Ureter (tissue), 1 donor: ENCODE data around the gene TBC1D8B. TPM values are rescaled to one million over a fixed set of nuclear protein-coding genes. Genes with fewer than 3 reads are reported as not detected.
A peak's percentile ranks its signal among the peaks of the same experiment; 100 is the strongest.

Experiments used
- DNase-seq: peaks from one replicate; pipeline ENCODE4 v3.0.0-alpha.2; 2020; ENCODE audit warnings: low spot score
- total RNA-seq: library from RNA; stranded (reverse); gene quantifications from one replicate; pipeline ENCODE4 v1.2.4, GENCODE V29; 2023
- donor health status: DM: yes; HTN: yes; CAD: no.

The TBC1D8B gene
- total RNA-seq, 1 donor from 2014 or later = 11.1 TPM

DNA sequence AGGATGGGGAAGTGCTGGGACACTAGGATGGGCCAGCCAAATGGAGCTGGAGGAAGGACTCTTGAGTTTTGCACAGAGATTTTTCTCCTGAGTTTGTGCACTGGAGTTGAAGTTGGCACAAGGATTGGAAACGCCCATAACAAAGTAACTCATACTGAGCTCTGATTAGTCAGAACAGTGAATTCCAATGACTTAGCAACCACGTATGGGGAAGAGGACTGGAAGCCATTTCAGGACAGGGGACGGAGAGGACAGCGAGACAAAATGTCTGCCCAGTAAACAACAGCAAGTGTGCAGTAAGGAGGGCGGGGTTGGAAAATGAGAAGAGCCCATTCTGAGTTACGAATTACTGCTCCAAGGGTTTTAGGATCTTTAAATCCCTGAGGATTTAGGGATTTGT lies 94.8 kb downstream of the TBC1D8B start:
- no peak for DNase-seq

GRCh38 chrX:106898462-106898861 lies 96.0 kb downstream of the TBC1D8B start:
- no peak for DNase-seq

DNA sequence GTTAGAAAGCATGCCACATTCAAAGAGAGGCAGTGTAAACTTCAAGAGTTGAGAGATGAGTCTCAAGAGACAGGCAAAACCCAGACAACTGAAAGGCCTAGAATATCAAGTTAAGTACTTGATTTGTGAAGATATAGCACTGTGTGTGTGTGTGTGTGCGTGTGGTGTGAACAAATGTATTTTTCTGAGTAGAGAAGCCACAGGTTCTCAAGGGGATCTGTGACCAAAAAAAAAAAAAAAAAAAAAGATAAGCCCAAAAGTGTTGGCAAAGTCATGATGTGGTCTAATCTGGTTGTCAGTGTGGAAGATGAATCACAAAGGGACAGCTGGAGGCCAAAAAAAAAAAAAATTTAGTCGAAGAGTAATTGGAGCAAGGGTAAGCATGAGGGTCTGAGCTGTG lies 96.8 kb downstream of the TBC1D8B start:
- no peak for DNase-seq

GRCh38 chrX:106899841-106900240 lies 97.4 kb downstream of the TBC1D8B start:
- no peak for DNase-seq

DNA sequence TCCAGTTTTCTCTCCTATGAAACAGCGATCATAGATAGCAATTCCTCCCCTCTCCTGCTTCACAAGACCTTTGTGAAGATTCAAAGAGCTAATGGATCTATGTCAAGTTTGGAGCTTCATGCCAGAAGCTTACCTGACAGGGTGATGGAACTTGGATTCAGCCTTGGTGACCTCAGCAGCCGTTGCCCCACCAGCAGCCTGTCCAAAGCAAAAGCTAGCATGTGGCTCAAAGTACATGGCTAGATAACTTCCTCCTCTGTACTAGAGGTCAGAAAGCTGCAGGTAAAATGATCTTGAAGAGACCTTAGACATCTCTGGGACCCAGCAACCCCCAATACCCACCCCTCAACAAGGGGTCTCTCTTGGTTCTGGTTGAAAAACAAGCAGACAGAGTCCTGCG lies 98.9 kb downstream of the TBC1D8B start:
- no peak for DNase-seq

GRCh38 chrX:106901781-106902219 lies 99.3 kb downstream of the TBC1D8B start:
- no peak for DNase-seq

- DNase-seq = no peak
Observed at GRCh38 chrX:106902684-106903083, 100.2 kb downstream of the TBC1D8B start.

DNA sequence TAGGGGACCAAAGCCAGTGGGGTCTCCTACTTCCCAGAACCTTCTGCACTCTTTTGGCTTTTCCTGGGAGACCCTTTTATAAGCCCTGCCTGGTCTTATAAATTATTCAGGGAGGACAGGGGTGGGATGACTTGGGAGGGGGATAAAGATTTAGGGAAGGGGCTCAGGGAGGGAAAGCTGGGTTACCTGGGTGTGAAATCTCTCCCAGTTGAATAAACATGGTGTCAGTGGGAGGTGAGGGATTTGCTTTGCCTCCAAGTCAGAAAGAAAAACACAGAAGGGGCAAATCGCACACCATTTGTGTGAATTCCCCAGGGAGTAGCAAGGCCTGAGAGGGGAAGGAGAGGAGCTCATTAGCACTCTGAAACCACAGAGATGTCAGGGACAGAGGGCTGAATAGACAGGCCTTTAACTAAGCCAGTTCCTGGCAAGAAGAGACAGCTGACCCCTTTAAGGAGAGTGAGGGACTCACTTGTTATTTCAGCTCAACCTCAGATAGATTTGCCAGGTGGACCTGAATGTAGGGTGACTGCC lies 100.9 kb downstream of the TBC1D8B start, which contains the start of gene RIPPLY1:
TSS of gene RIPPLY1 (minus strand) at position 51 of the 534 bp plus-strand sequence. CDS start 54 bp downstream, outside the sequence.
- DNase-seq = no peak

DNA sequence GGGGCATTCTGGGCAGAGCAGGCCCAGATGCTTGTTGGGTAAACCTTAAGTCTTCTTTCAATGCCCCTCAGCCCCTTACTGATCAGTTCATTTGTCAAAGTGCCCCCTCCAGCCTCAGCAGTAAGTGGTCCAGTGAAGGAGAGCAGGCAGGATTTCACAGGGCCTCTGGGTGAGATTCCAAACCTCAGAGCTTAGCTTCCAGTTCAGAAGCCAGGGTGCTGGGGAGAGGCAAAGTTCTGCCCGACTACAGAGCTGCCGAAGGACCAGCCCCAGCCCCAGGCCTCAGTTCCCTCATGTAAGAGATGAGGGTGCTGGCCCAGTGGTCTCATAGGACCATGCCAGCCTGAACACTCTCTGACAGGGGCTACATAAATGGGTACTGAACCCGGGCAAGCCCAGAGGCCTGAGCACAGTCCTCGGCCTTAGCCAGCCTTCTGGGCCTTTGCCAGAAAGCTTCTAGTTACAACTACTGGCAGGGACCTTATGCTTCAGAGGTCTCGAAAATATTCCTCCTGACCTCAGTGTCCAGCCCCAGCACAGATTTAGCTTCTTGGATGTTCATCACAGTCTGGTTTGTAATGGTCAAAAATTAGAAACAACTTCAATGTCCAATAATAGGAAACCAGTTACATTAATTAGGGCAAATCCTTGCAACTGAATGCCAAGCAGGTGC lies 101.5 kb downstream of the TBC1D8B start:
- no peak for DNase-seq

DNA sequence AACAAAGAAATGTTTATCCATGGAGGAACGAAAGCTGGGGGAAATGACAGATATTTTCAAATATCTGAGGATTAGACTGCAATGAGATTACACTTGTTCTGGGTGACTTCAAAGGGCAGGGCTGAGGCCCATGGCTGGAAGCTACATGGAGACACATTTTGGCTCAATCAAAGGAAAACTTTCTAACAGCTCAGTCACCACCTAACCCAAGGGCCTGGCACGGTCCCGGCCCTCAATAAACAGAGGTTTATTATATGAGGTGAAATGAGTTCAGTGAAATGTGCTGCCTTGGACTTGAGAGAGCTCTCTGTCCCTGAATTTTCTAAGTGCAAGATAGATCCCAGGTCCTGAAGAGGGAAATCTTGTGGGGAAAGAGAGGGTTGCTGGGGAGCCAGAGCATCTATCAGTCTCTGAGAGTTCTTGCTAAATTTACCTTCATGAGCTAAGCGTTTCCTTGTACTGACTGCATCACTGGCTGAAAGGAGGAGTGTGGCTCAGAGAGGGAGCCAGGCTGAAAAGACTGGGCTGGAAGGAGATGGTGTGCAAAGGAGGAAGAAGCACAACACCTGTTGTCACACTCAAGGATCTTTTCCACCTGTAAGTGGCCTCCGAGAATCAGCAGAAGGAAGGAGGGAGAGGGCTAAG lies 102.7 kb downstream of the TBC1D8B start:
- no peak for DNase-seq

GRCh38 chrX:106906361-106906760 lies 103.9 kb downstream of the TBC1D8B start:
- DNase-seq = peak; percentile 46

DNA sequence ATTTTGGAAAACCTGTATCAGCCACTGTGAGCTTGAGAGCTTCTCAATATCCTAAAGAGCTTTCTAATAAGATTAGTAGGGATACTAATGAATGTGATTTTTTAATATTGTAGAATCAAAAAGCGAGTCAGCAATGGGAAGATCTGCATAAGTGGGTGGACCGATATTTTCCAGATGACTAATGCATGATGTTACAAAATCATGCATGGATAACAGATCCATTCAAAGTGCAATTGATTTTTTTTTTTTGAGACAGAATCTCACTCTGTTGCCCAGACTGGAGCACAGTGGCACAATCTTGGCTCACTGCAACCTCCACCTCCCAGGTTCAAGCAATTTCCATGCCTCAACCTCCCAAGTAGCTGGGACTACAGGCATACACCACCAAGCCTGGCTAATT lies 110.4 kb downstream of the TBC1D8B start:
- no peak for DNase-seq

GRCh38 chrX:106917830-106918500 lies 115.5 kb downstream of the TBC1D8B start:
- DNase-seq = no peak

DNA sequence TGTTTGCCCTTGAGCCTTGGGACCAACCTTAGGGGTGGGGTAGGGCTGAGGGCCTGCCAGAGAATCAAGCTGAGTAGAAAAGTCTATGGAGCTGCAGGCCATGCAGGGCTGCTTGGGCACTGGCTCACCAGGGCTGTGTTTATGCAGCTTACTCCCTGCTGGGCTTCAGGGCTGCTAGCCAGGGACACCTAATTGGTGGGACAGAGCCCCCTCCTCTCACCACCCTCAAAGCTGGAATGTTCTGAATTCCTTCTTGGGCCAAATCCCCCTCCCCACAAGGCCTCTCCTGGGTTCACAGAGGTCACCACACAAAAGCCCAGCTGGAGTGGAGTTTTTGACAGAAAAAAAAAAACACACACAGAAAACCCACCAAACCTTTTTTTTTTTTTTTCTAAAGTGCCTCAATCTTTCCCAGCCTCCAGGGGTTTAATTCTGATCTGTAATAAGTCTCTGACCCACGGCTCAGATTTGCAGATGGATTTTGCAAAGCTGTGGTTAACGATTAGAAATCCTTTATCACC lies 117.5 kb downstream of the TBC1D8B start, which contains the start of gene CLDN2:
TSS of gene CLDN2 (plus strand) at position 471 of the 521 bp plus-strand sequence. CDS start 7,827 bp downstream, outside the sequence.
- no peak for DNase-seq

DNA sequence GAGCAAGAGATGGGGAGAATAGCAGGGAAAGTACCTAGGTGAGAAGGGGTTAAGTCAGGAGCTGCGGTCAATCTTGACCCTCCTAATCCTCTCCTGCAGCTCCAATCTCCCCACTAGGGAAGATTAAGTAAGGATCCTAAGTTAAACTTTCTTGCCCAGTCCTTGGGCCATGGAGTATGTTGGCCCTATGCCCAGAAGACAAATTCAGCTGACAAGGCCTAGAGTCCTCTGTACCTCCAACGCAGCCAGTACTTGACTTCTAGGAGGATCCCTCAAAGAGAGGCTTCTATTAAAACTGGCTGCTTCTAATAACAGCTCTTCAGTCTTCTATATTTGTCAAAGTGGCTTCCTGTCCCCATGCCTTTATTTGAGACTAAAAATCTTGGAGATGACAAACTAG lies 119.2 kb downstream of the TBC1D8B start:
- no peak for DNase-seq

Other genes starting within 250 kb of the TBC1D8B start
- gene RADX, start 190.7 kb upstream of the TBC1D8B start, total RNA-seq = 14.9 TPM
- gene RNF128, start 76.0 kb upstream of the TBC1D8B start, total RNA-seq = 67.6 TPM
- not detected for gene RIPPLY1, start 100.7 kb downstream of the TBC1D8B start, total RNA-seq
- not detected for gene CLDN2, start 117.7 kb downstream of the TBC1D8B start, total RNA-seq
- gene MORC4, start 197.5 kb downstream of the TBC1D8B start, total RNA-seq = 19.7 TPM